H1 (cell line): ENCODE data around the gene ORAI1. TPM values are rescaled to one million over a fixed set of nuclear protein-coding genes. Genes with fewer than 3 reads are reported as not detected.

Source experiments
- CTCF ChIA-PET: fragments of 300-600 bp; sonication (Branson Sonifier 250); formaldehyde crosslinking; loops from one replicate; lab custom pipeline; 2021; ENCODE audit not compliant: partially characterized antibody; lab: Charles Lee
- POLR2A ChIA-PET: fragments of 300-600 bp; sonication (Branson Sonifier 250); formaldehyde crosslinking; loops from one replicate; lab custom pipeline; 2021; ENCODE audit warnings: inconsistent platforms; ENCODE audit not compliant: partially characterized antibody; lab: Charles Lee
- DNase-seq, 2 experiments: peaks; one replicate each; pipeline versions ENCODE4 v3.0.0 to v3.0.0-alpha.2; 2010 to 2022; ENCODE audit warnings: low spot score in 2 of 2, low read depth in 1 of 2, mixed read lengths in 1 of 2
- FAIRE-seq: peaks from 2 replicates; lab custom pipeline; 2011; peaks lifted over from hg19 to GRCh38; lab: Jason Lieb, UNC
- H2AFZ ChIP-seq: 2 replicates; pipeline ENCODE4 v1.8.1; 2012; ENCODE audit warnings: low read length, inconsistent platforms
- H2AK5ac ChIP-seq: 2 replicates; pipeline ENCODE4 v1.6.1; 2013; ENCODE audit warnings: low read depth, low read length
- H2BK120ac ChIP-seq: replicated peaks from 2 replicates; pipeline ENCODE3; 2013; ENCODE audit warnings: low read depth, low read length, inconsistent platforms
- H2BK12ac ChIP-seq: 2 replicates; pipeline ENCODE4 v1.6.1; 2013; ENCODE audit warnings: low read depth, low read length
- H2BK15ac ChIP-seq: 2 replicates; pipeline ENCODE4 v1.6.1; 2013; ENCODE audit warnings: low read length
- H2BK20ac ChIP-seq: 2 replicates; pipeline ENCODE4 v1.6.1; 2013; ENCODE audit warnings: low read length
- H2BK5ac ChIP-seq: 2 replicates; pipeline ENCODE4 v1.6.1; 2013; ENCODE audit warnings: low read depth, low read length
- H3K14ac ChIP-seq: 2 replicates; pipeline ENCODE4 v1.6.1; 2013; ENCODE audit warnings: inconsistent platforms; ENCODE audit not compliant: insufficient read length
- H3K18ac ChIP-seq: 2 replicates; pipeline ENCODE4 v1.6.1; 2013; ENCODE audit warnings: low read length; ENCODE audit errors: extremely low read depth
- H3K23ac ChIP-seq: 2 replicates; pipeline ENCODE4 v1.6.1; 2013; ENCODE audit warnings: inconsistent platforms; ENCODE audit not compliant: insufficient read length
- H3K23me2 ChIP-seq: 2 replicates; pipeline ENCODE4 v1.6.1; 2013; ENCODE audit warnings: low read depth, low read length
- H3K27ac ChIP-seq: 2 replicates; pipeline ENCODE4 v1.6.1; 2011; ENCODE audit warnings: low read depth, low read length, inconsistent platforms
- H3K27me3 ChIP-seq, 4 experiments: replicated peaks in 1 of 4; 1 replicate in 1 of 4; 2 replicates in 3 of 4; pipeline versions ENCODE4 v1.6.1 to v1.8.1; 2011 to 2013; ENCODE audit warnings: low read length in 3 of 4, mild to moderate bottlenecking in 3 of 4, inconsistent platforms in 2 of 4, mixed read lengths in 2 of 4, moderate library complexity in 1 of 4; ENCODE audit not compliant: control insufficient read depth in 3 of 4, insufficient read depth in 3 of 4; ENCODE audit errors: extremely low read depth in 1 of 4
- H3K36me3 ChIP-seq, 4 experiments: 2 replicates each; pipeline versions ENCODE4 v1.6.1 to v1.8.1; 2011 to 2013; ENCODE audit warnings: mild to moderate bottlenecking in 4 of 4, low read length in 3 of 4, moderate library complexity in 2 of 4, control low read depth in 1 of 4, inconsistent platforms in 1 of 4; ENCODE audit not compliant: insufficient read depth in 4 of 4, control insufficient read depth in 2 of 4
- H3K4ac ChIP-seq: replicated peaks from 2 replicates; pipeline ENCODE3; 2013; ENCODE audit warnings: low read length, low read depth, mixed read lengths, inconsistent platforms; ENCODE audit not compliant: insufficient read length
- H3K4me1 ChIP-seq, 4 experiments: replicated peaks in 1 of 4; 1 replicate in 1 of 4; 2 replicates in 3 of 4; pipeline versions ENCODE4 v1.6.1 to v1.8.1; 2011 to 2013; ENCODE audit warnings: low read length in 3 of 4, inconsistent platforms in 2 of 4, mixed read lengths in 1 of 4; ENCODE audit not compliant: insufficient read depth in 4 of 4, control insufficient read depth in 3 of 4
- H3K4me2 ChIP-seq, 2 experiments: 2 replicates each; pipeline versions ENCODE4 v1.6.1 to v1.8.1; 2011 to 2013; ENCODE audit warnings: low read depth in 2 of 2, low read length in 2 of 2, control low read depth in 1 of 2, inconsistent platforms in 1 of 2, mild to moderate bottlenecking in 1 of 2; ENCODE audit not compliant: insufficient read depth in 1 of 2
- H3K4me3 ChIP-seq, 4 experiments: fragments of 200-600, 300-600 bp in 1 of 4; sonication (generic), shearing (Covaris generic), sonication (Bioruptor Twin) in 1 of 4; 2 replicates each; pipeline versions ENCODE4 v1.5.1 to v1.8.1; 2011 to 2016; ENCODE audit warnings: low read length in 4 of 4, low read depth in 3 of 4, control low read depth in 2 of 4, inconsistent platforms in 2 of 4, mild to moderate bottlenecking in 2 of 4, mixed read lengths in 1 of 4, moderate library complexity in 1 of 4; ENCODE audit not compliant: insufficient read depth in 2 of 4; ENCODE audit errors: extremely low read depth in 1 of 4
- H3K56ac ChIP-seq: replicated peaks from 2 replicates; pipeline ENCODE3; 2013; ENCODE audit warnings: low read depth, mild to moderate bottlenecking, mixed read lengths, low read length, inconsistent platforms; ENCODE audit not compliant: insufficient read length
- H3K79me1 ChIP-seq: 2 replicates; pipeline ENCODE4 v1.6.1; 2013; ENCODE audit warnings: low read depth, low read length, control low read depth
- H3K79me2 ChIP-seq, 2 experiments: 2 replicates each; pipeline versions ENCODE4 v1.6.1 to v1.8.1; 2012 to 2013; ENCODE audit warnings: low read length in 2 of 2, mild to moderate bottlenecking in 2 of 2, inconsistent platforms in 1 of 2; ENCODE audit not compliant: insufficient read depth in 2 of 2, control insufficient read depth in 1 of 2
- H3K9ac ChIP-seq, 4 experiments: replicated peaks in 1 of 4; 1 replicate in 1 of 4; 2 replicates in 3 of 4; pipeline versions ENCODE4 v1.6.1 to v1.8.1; 2011 to 2013; ENCODE audit warnings: low read depth in 3 of 4, low read length in 3 of 4, control low read depth in 2 of 4, mild to moderate bottlenecking in 2 of 4, moderate library complexity in 2 of 4, inconsistent platforms in 1 of 4; ENCODE audit errors: extremely low read depth in 1 of 4
- H3K9me3 ChIP-seq, 2 experiments: 2 replicates each; pipeline versions ENCODE4 v1.6.1 to v1.8.1; 2012 to 2013; ENCODE audit warnings: mild to moderate bottlenecking in 2 of 2, moderate library complexity in 2 of 2, control low read depth in 1 of 2, inconsistent platforms in 1 of 2, low read depth in 1 of 2, low read length in 1 of 2, mixed read lengths in 1 of 2; ENCODE audit not compliant: insufficient read depth in 2 of 2
- H4K20me1 ChIP-seq, 2 experiments: replicated peaks in 1 of 2; 2 replicates each; pipeline versions ENCODE3 to v1.8.1; 2011 to 2013; ENCODE audit warnings: inconsistent platforms in 2 of 2, low read length in 2 of 2, mild to moderate bottlenecking in 1 of 2; ENCODE audit not compliant: insufficient read depth in 2 of 2, control insufficient read depth in 1 of 2
- H4K5ac ChIP-seq: 2 replicates; pipeline ENCODE4 v1.6.1; 2013; ENCODE audit warnings: low read length, low read depth, mixed read lengths, inconsistent platforms; ENCODE audit not compliant: insufficient read length
- H4K8ac ChIP-seq: 2 replicates; pipeline ENCODE4 v1.8.0; 2013; ENCODE audit warnings: mild to moderate bottlenecking, moderate library complexity, low read length, inconsistent platforms; ENCODE audit not compliant: insufficient read depth; ENCODE audit errors: extremely low read depth
- H4K91ac ChIP-seq: replicated peaks from 2 replicates; pipeline ENCODE3; 2013; ENCODE audit warnings: low read length, mixed read lengths, inconsistent platforms; ENCODE audit not compliant: insufficient read length
- CBX8 ChIP-seq: fragments of 300-800, 300-1000 bp; sonication (generic); IDR thresholded peaks from 2 replicates; pipeline ENCODE4 v1.7.1; 2016; ENCODE audit warnings: low read depth, low read length, borderline replicate concordance
- JUND ChIP-seq: IDR thresholded peaks from 2 replicates; pipeline ENCODE4 v1.6.1; 2011; ENCODE audit warnings: mild to moderate bottlenecking, improper control_type of control experiment, low read length
- KDM5A ChIP-seq: fragments of 200-600 bp; IDR thresholded peaks from 2 replicates; pipeline ENCODE4 v1.7.1; 2012; ENCODE audit warnings: mild to moderate bottlenecking, low read length, inconsistent platforms, mixed read lengths
- RAD21 ChIP-seq, 2 experiments: IDR thresholded peaks in 1 of 2; conservative IDR thresholded peaks in 1 of 2; 2 replicates each; pipeline ENCODE4 v1.6.1; 2011; ENCODE audit warnings: low read depth in 2 of 2, low read length in 2 of 2, improper control_type of control experiment in 1 of 2, inconsistent platforms in 1 of 2, mild to moderate bottlenecking in 1 of 2, moderate library complexity in 1 of 2
- SIN3A ChIP-seq, 2 experiments: IDR thresholded peaks in 1 of 2; conservative IDR thresholded peaks in 1 of 2; 2 replicates each; pipeline ENCODE4 v1.6.1; 2011 to 2012; ENCODE audit warnings: low read length in 2 of 2, improper control_type of control experiment in 1 of 2, low read depth in 1 of 2, mild to moderate bottlenecking in 1 of 2
- SIRT6 ChIP-seq: IDR thresholded peaks from one replicate; pipeline ENCODE4 v1.7.1; 2012; ENCODE audit warnings: low read length, inconsistent platforms
- SP1 ChIP-seq: IDR thresholded peaks from 2 replicates; pipeline ENCODE4 v1.6.1; 2011; ENCODE audit warnings: low read depth, low read length
- SUZ12 ChIP-seq: fragments of 200-600 bp; sonication (generic); IDR thresholded peaks from 2 replicates; pipeline ENCODE4 v1.6.1; 2012; ENCODE audit warnings: mild to moderate bottlenecking, inconsistent platforms, low read length, moderate library complexity, mixed read lengths
- TCF12 ChIP-seq: IDR thresholded peaks from 2 replicates; pipeline ENCODE4 v1.6.1; 2011; ENCODE audit warnings: low read depth, mild to moderate bottlenecking, low read length
- WGBS, 2 experiments: shearing (Covaris generic) in 1 of 2; methylation state at CpG; one replicate each; pipeline versions ENCODE4 v1.1.6 to v1.1.7; 2013 to 2015; ENCODE audit warnings: low lambda C conversion rate in 2 of 2, mixed read lengths in 2 of 2, inconsistent platforms in 1 of 2, low coverage in 1 of 2, missing lambda C conversion rate in 1 of 2; ENCODE audit not compliant: insufficient replicate concordance in 2 of 2, insufficient coverage in 1 of 2, insufficient read length in 1 of 2; ENCODE audit errors: extremely low coverage in 1 of 2, missing lambda C conversion rate in 1 of 2; 5-methylcytosine and 5-hydroxymethylcytosine counted together
- polyA plus RNA-seq, 7 experiments: library from polyadenylated mRNA; depleted of rRNA in 3 of 7; stranded (reverse) in 5 of 7; unstranded in 2 of 7; fragments of >200 nt in 5 of 7; fragments of 200-250 nt in 2 of 7; gene quantifications; 1 replicate in 5 of 7; 2 replicates in 1 of 7; 4 replicates in 1 of 7; pipeline versions ENCODE4 v1.2.1 to v1.2.3, GENCODE V29; 2011 to 2013; ENCODE audit warnings: missing spikeins in 2 of 7, mixed read lengths in 2 of 7
- total RNA-seq: library from RNA; stranded (reverse); fragmentation: NEBNext Ultra II Directional; extraction: Animal tissue kit (Norgen Biotek cat#: 25700); gene quantifications from 2 replicates; pipeline ENCODE4 v1.2.1, GENCODE V29; 2021
- TF ChIP-seq, protein P1 (sequence below): IDR thresholded peaks from 2 replicates; pipeline ENCODE4 v1.6.1; 2011; ENCODE audit warnings: low read depth, mild to moderate bottlenecking, low read length; ENCODE audit not compliant: insufficient read depth
- TF ChIP-seq, protein P2 (sequence below): IDR thresholded peaks from 2 replicates; pipeline ENCODE4 v1.6.1; 2012; ENCODE audit warnings: low read length, inconsistent platforms

The ORAI1 gene
- total and polyA plus RNA-seq, 2 of the 8 experiments (the other 6 are each of a cell fraction or from before 2014, with no cell fraction given): 29.9 to 71.5 TPM

DNA sequence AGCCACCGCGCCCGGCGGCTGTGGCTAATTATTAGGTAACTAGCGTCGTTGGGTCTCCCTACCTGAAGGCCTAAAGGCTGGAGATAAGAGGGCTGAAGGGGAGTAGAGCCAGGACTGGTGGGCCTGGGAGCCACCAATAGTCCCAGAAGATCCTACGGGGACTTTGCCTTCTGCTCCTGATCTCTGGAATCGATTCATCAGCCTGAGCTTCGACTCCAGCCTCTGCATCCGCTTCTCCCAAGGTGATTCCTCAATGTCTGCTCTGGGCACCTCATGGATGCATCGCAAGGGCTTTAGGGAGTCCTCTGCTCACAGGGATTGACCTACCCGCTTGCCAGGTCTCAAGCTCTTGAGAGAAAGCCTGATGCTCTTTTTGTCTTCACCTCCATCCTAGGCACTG lies 30.8 kb upstream of the ORAI1 start:
- H2AK5ac ChIP-seq: no peak overlapping the region
- H2BK15ac ChIP-seq: no peak overlapping the region
- no peaks in the 10 kb centered on the region; the same call in 1 of the 2 replicates for H3K79me1 ChIP-seq
- no peaks in the 10 kb centered on the region for H3K27me3 ChIP-seq
- no peak overlapping the region for H2BK120ac ChIP-seq
- no peak overlapping the region for H4K91ac ChIP-seq
- H3K9ac ChIP-seq: no peak overlapping the region
- H4K8ac ChIP-seq: no peak overlapping the region
- no peak overlapping the region for H3K4me2 ChIP-seq
- H2BK12ac ChIP-seq: no peak overlapping the region
- H3K4me1 ChIP-seq: peaks cover under 1 to 8% (median 4%) of the 10 kb centered on the region in 4 experiments; a peak in 4 of 7 replicates
- no peaks in the 10 kb centered on the region; a peak in 1 of 4 replicates for H3K9me3 ChIP-seq
- no peak for FAIRE-seq
- H3K4me3 ChIP-seq: no peak overlapping the region
- no peaks in the 10 kb centered on the region for H3K79me2 ChIP-seq
- no peak overlapping the region for H3K14ac ChIP-seq
- ChIA-PET CTCF (interaction anchor here (0.6 to 2.3 kb wide), 7 partner anchors 15 to 89 kb away, joined by 3 to 12 read pairs (median 7); partner anchors contain the start of gene ORAI1), POLR2A (interaction anchor here (0.6 to 10.4 kb wide), 8 partner anchors 10 to 296 kb away, joined by 3 to 219 read pairs (median 4); partner anchors contain the start of gene KDM2B)
- no peak overlapping the region for H3K4ac ChIP-seq
- peaks cover 0 to 15% (median 0%) of the 10 kb centered on the region in 4 experiments; a peak in 3 of 8 replicates for H3K36me3 ChIP-seq
- H4K5ac ChIP-seq: no peak overlapping the region
- H3K27ac ChIP-seq: no peak overlapping the region
- H2AFZ ChIP-seq: no peak overlapping the region
- 93% methylated on average over 12 of the region's 12 CpGs; no CpG with 5 or more reads in 1 of the 2 experiments for WGBS, 2 experiments
- no peak overlapping the region for H2BK20ac ChIP-seq
- no peak overlapping the region for H3K56ac ChIP-seq
- H3K23ac ChIP-seq: no peak overlapping the region
- H2BK5ac ChIP-seq: no peak overlapping the region
- no peak for DNase-seq
- H4K20me1 ChIP-seq: no peaks in the 10 kb centered on the region
- H3K18ac ChIP-seq: no peak overlapping the region
- no peaks in the 10 kb centered on the region for H3K23me2 ChIP-seq
- TF ChIP-seq SIN3A (conservative IDR thresholded peaks at IDR 0.05 in 1 of 2, IDR thresholded peaks at IDR 0.05 in 1 of 2; ENCODE audit: low read depth in 1 of 2, low read length in 2 of 2): no peak
- no peak for TF ChIP-seq SIRT6
- no peak for TF ChIP-seq TCF12
- TF ChIP-seq CBX8: no peak
- TF ChIP-seq KDM5A: no peak
- TF ChIP-seq, protein P1, sequence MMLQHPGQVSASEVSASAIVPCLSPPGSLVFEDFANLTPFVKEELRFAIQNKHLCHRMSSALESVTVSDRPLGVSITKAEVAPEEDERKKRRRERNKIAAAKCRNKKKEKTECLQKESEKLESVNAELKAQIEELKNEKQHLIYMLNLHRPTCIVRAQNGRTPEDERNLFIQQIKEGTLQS: no peak
- TF ChIP-seq, protein P2, sequence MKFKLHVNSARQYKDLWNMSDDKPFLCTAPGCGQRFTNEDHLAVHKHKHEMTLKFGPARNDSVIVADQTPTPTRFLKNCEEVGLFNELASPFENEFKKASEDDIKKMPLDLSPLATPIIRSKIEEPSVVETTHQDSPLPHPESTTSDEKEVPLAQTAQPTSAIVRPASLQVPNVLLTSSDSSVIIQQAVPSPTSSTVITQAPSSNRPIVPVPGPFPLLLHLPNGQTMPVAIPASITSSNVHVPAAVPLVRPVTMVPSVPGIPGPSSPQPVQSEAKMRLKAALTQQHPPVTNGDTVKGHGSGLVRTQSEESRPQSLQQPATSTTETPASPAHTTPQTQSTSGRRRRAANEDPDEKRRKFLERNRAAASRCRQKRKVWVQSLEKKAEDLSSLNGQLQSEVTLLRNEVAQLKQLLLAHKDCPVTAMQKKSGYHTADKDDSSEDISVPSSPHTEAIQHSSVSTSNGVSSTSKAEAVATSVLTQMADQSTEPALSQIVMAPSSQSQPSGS: no peak
- TF ChIP-seq RAD21 (IDR thresholded peaks at IDR 0.05 in 1 of 2, conservative IDR thresholded peaks at IDR 0.05 in 1 of 2; ENCODE audit: low read depth in 2 of 2, low read length in 2 of 2): no peak
- TF ChIP-seq SUZ12: no peak
- TF ChIP-seq JUND: no peak
- TF ChIP-seq SP1: no peak
